ENCODE results near the gene CNTD1. TPM values are rescaled to one million over a fixed set of nuclear protein-coding genes. Genes with fewer than 3 reads are reported as not detected.

Gene CNTD1
- total and polyA plus RNA-seq, 2 experiments from 2014 or later: 0.27 to 2.5 TPM

- Histone ChIP-seq H3K36me3 (peaks cover 6% of the 10 kb centered on the region), H3K9me3 (ENCODE audit: low read depth) (no peaks in the 10 kb centered on the region), H3K27me3 (peaks cover 2% of the 10 kb centered on the region), H3K4me1 (ENCODE audit: low read depth) (peaks cover 10% of the 10 kb centered on the region), H3K27ac (peak overlapping the region; percentile 78), H3K4me3 (peak overlapping the region; percentile 54)
- no peak for DNase-seq (ENCODE audit: low read depth in 1 of 2, low spot score in 1 of 2)
- no peak for TF ChIP-seq CTCF (IDR thresholded peaks at IDR 0.05; ENCODE audit: low read depth, low read length)
Measured at GRCh38 chr17:42832213-42832933, 33.7 kb downstream of the CNTD1 start.

GRCh38 chr17:42832934-42833766 is 34.5 kb downstream of the CNTD1 start, which contains the start of gene PSME3:
Gene PSME3, plus strand, starts transcription at chr17:42833397. Its CDS starts 235 bp downstream, at chr17:42833632.
- H3K27me3 ChIP-seq: peaks cover 2% of the 10 kb centered on the region

GRCh38 chr17:42833767-42834422 is 35.2 kb downstream of the CNTD1 start:
- peak overlapping the region; percentile 78 for H3K27ac ChIP-seq
- TF ChIP-seq CTCF (IDR thresholded peaks at IDR 0.05; ENCODE audit: low read depth, low read length): no peak
- no peak for DNase-seq (ENCODE audit: low read depth in 1 of 2, low spot score in 1 of 2)
- peaks cover 10% of the 10 kb centered on the region for H3K4me1 ChIP-seq (ENCODE audit: low read depth)
- H3K27me3 ChIP-seq: peaks cover 2% of the 10 kb centered on the region
- no peaks in the 10 kb centered on the region for H3K9me3 ChIP-seq (ENCODE audit: low read depth)
- H3K36me3 ChIP-seq: peaks cover 17% of the 10 kb centered on the region
- peak overlapping the region; percentile 54 for H3K4me3 ChIP-seq

More at GRCh38 chr17:42832934-42833766, 34.5 kb downstream of the CNTD1 start, which contains the start of gene PSME3:
- Histone ChIP-seq H3K4me3 (peak within 1 kb of the TSS; percentile 54), H3K27ac (peak within 1 kb of the TSS; percentile 78), H3K4me1 (ENCODE audit: low read depth) (peaks cover 10% of the 10 kb centered on the region), H3K9me3 (ENCODE audit: low read depth) (no peaks in the 10 kb centered on the region), H3K36me3 (peaks cover 11% of the 10 kb centered on the region)
- peak; percentile 90 to 94 for DNase-seq (ENCODE audit: low read depth in 1 of 2, low spot score in 1 of 2)
- no peak for TF ChIP-seq CTCF (IDR thresholded peaks at IDR 0.05; ENCODE audit: low read depth, low read length)

- Histone ChIP-seq H3K4me3 (no peak overlapping the region), H3K36me3 (peaks cover 30% of the 10 kb centered on the region), H3K9me3 (ENCODE audit: low read depth) (no peaks in the 10 kb centered on the region), H3K27ac (no peak overlapping the region), H3K27me3 (no peaks in the 10 kb centered on the region), H3K4me1 (ENCODE audit: low read depth) (peaks cover 10% of the 10 kb centered on the region)
- TF ChIP-seq CTCF (IDR thresholded peaks at IDR 0.05; ENCODE audit: low read depth, low read length): no peak
- DNase-seq (ENCODE audit: low read depth in 1 of 2, low spot score in 1 of 2): no peak
Measured at GRCh38 chr17:42835732-42836131, 37.1 kb downstream of the CNTD1 start.

GRCh38 chr17:42841975-42842685 is 43.5 kb downstream of the CNTD1 start:
- no peaks in the 10 kb centered on the region for H3K9me3 ChIP-seq (ENCODE audit: low read depth)
- DNase-seq (ENCODE audit: low read depth in 1 of 2, low spot score in 1 of 2): no peak
- no peaks in the 10 kb centered on the region for H3K27me3 ChIP-seq
- H3K27ac ChIP-seq: no peak overlapping the region
- H3K36me3 ChIP-seq: peaks cover 38% of the 10 kb centered on the region
- no peak overlapping the region for H3K4me3 ChIP-seq
- no peaks in the 10 kb centered on the region for H3K4me1 ChIP-seq (ENCODE audit: low read depth)
- TF ChIP-seq CTCF (IDR thresholded peaks at IDR 0.05; ENCODE audit: low read depth, low read length): no peak

All from cardiac muscle cell (in vitro differentiated cells and primary cell).